SK-N-SH (cell line): ENCODE results near the gene ARMH4. TPM values are rescaled to one million over a fixed set of nuclear protein-coding genes. Genes with fewer than 3 reads are reported as not detected.

ENCODE experiments used
- CTCF ChIA-PET: fragments of 300-600, 350-600 bp; formaldehyde crosslinking; extraction: SDS; loops from one replicate; lab custom pipeline; 2021; lab: Yijun Ruan, JAX
- POLR2A ChIA-PET: fragments of 350-600 bp; sonication (Branson Sonifier 250); formaldehyde crosslinking; extraction: SDS; loops from one replicate; lab custom pipeline; 2020; ENCODE audit warnings: antibody characterized with exemption, inconsistent platforms; lab: Yijun Ruan, JAX
- DNase-seq: peaks from one replicate; pipeline ENCODE4 v3.0.0; 2012
- H2AFZ ChIP-seq: fragments of 200-600 bp; sonication (generic); 2 replicates; pipeline ENCODE4 v1.8.1; 2016; ENCODE audit warnings: antibody characterized with exemption, mild to moderate bottlenecking, low read depth
- H3F3A ChIP-seq: fragments of 200-600 bp; sonication (generic); replicated peaks from 2 replicates; pipeline ENCODE3; 2016; ENCODE audit warnings: antibody characterized with exemption, mild to moderate bottlenecking; ENCODE audit not compliant: insufficient read depth
- H3K27ac ChIP-seq, 2 experiments: fragments of 200-500 bp in 1 of 2; fragments of 200-600 bp in 1 of 2; sonication (Bioruptor generic) in 1 of 2; sonication (generic), shearing (Covaris generic) in 1 of 2; 2 replicates each; pipeline versions ENCODE4 v1.5.1 to v1.6.1; 2014 to 2016; ENCODE audit warnings: low read depth in 2 of 2, inconsistent platforms in 1 of 2, low read length in 1 of 2, mild to moderate bottlenecking in 1 of 2, mixed read lengths in 1 of 2
- H3K27me3 ChIP-seq: fragments of 200-600 bp; sonication (generic), shearing (Covaris generic); 2 replicates; pipeline ENCODE4 v1.6.1; 2016; ENCODE audit warnings: mixed run types; ENCODE audit not compliant: insufficient read depth
- H3K36me3 ChIP-seq, 2 experiments: fragments of 200-500 bp in 1 of 2; fragments of 200-600 bp in 1 of 2; sonication (Bioruptor generic) in 1 of 2; sonication (generic) in 1 of 2; replicated peaks in 1 of 2; 2 replicates each; pipeline versions ENCODE3 to v1.5.1; 2014 to 2016; ENCODE audit warnings: low read length in 1 of 2, mild to moderate bottlenecking in 1 of 2; ENCODE audit not compliant: insufficient read depth in 2 of 2, control insufficient read depth in 1 of 2
- H3K4me1 ChIP-seq, 2 experiments: fragments of 200-500 bp in 1 of 2; fragments of 200-600 bp in 1 of 2; sonication (Bioruptor generic) in 1 of 2; sonication (generic), shearing (Covaris generic) in 1 of 2; 2 replicates each; pipeline versions ENCODE4 v1.5.1 to v1.6.1; 2014 to 2016; ENCODE audit warnings: low read depth in 1 of 2, low read length in 1 of 2, mixed run types in 1 of 2; ENCODE audit not compliant: insufficient read depth in 2 of 2, control insufficient read depth in 1 of 2
- H3K4me2 ChIP-seq: fragments of 200-600 bp; sonication (generic), shearing (Covaris generic); 2 replicates; pipeline ENCODE4 v1.6.1; 2017; ENCODE audit warnings: mixed run types
- H3K4me3 ChIP-seq, 2 experiments: fragments of 200-500 bp in 1 of 2; fragments of 200-600 bp in 1 of 2; sonication (Bioruptor generic) in 1 of 2; sonication (generic), shearing (Covaris generic) in 1 of 2; 2 replicates each; pipeline versions ENCODE4 v1.5.1 to v1.8.1; 2014 to 2016; ENCODE audit warnings: low read depth in 2 of 2, inconsistent platforms in 1 of 2, low read length in 1 of 2, mild to moderate bottlenecking in 1 of 2, mixed read lengths in 1 of 2, moderate library complexity in 1 of 2
- H3K79me2 ChIP-seq: fragments of 200-600 bp; sonication (generic); 2 replicates; pipeline ENCODE4 v1.8.1; 2017; ENCODE audit warnings: mild to moderate bottlenecking; ENCODE audit not compliant: insufficient read depth
- H3K9ac ChIP-seq: fragments of 200-600 bp; sonication (generic); 2 replicates; pipeline ENCODE4 v1.6.1; 2017; ENCODE audit warnings: mixed run types
- H3K9me2 ChIP-seq: fragments of 200-600 bp; sonication (generic); 2 replicates; pipeline ENCODE4 v1.6.1; 2017; ENCODE audit warnings: mixed run types
- H3K9me3 ChIP-seq: fragments of 200-600 bp; sonication (generic); 2 replicates; pipeline ENCODE4 v1.6.1; 2017; ENCODE audit warnings: mixed run types, mild to moderate bottlenecking, moderate library complexity
- H4K20me1 ChIP-seq: fragments of 200-600 bp; sonication (generic); 2 replicates; pipeline ENCODE4 v1.6.1; 2017; ENCODE audit warnings: mild to moderate bottlenecking, mixed run types; ENCODE audit not compliant: insufficient read depth
- ELF1 ChIP-seq: IDR thresholded peaks from 2 replicates; pipeline ENCODE4 v1.4.0; 2012
- EP300 ChIP-seq, 2 experiments: IDR thresholded peaks; 2 replicates each; pipeline versions ENCODE4 v1.4.0 to v1.6.1; 2012; ENCODE audit warnings: borderline replicate concordance in 1 of 2, low read depth in 1 of 2, low read length in 1 of 2
- EZH2phosphoT487 ChIP-seq: fragments of 200-600 bp; sonication (generic); IDR thresholded peaks from 2 replicates; pipeline ENCODE4 v1.6.1; 2017; ENCODE audit warnings: low read depth, mixed run types, mild to moderate bottlenecking, antibody characterized with exemption, moderate library complexity, borderline replicate concordance
- GABPA ChIP-seq: IDR thresholded peaks from 2 replicates; pipeline ENCODE4 v1.4.0; 2012; ENCODE audit warnings: low read depth, mild to moderate bottlenecking
- JUND ChIP-seq: IDR thresholded peaks from 2 replicates; pipeline ENCODE4 v1.4.0; 2012
- MXI1 ChIP-seq: IDR thresholded peaks from 2 replicates; pipeline ENCODE4 v1.6.1; 2012; ENCODE audit warnings: mild to moderate bottlenecking, low read depth, low read length, improper control_type of control experiment
- NRF1 ChIP-seq: IDR thresholded peaks from 2 replicates; pipeline ENCODE4 v1.6.1; 2012; ENCODE audit warnings: low read depth, mild to moderate bottlenecking, low read length
- POLR2AphosphoS5 ChIP-seq: IDR thresholded peaks from 2 replicates; pipeline ENCODE4 v1.6.1; 2012; ENCODE audit warnings: low read depth, low read length
- RAD21 ChIP-seq: IDR thresholded peaks from 2 replicates; pipeline ENCODE4 v1.6.1; 2012; ENCODE audit warnings: mild to moderate bottlenecking, low read length
- RCOR1 ChIP-seq: fragments of 150-350 bp; IDR thresholded peaks from 2 replicates; pipeline ENCODE4 v1.6.1; 2017; ENCODE audit warnings: antibody characterized with exemption, low read length
- RXRA ChIP-seq: IDR thresholded peaks from 2 replicates; pipeline ENCODE4 v1.4.0; 2012; ENCODE audit warnings: low read depth, mild to moderate bottlenecking, borderline replicate concordance
- SIN3A ChIP-seq: IDR thresholded peaks from 2 replicates; pipeline ENCODE4 v1.6.1; 2012; ENCODE audit warnings: low read depth, mild to moderate bottlenecking, low read length, moderate library complexity, borderline replicate concordance
- TCF12 ChIP-seq: IDR thresholded peaks from 2 replicates; pipeline ENCODE4 v1.4.0; 2012
- TEAD4 ChIP-seq: IDR thresholded peaks from 2 replicates; pipeline ENCODE4 v1.4.0; 2012; ENCODE audit warnings: mild to moderate bottlenecking, borderline replicate concordance; ENCODE audit not compliant: insufficient read depth
- WGBS: methylation state at CpG from one replicate; pipeline ENCODE4 v1.1.6; 2017; ENCODE audit warnings: low lambda C conversion rate; 5-methylcytosine and 5-hydroxymethylcytosine counted together
- polyA plus RNA-seq, 3 experiments: library from polyadenylated mRNA; depleted of rRNA; stranded (reverse); fragments of >200 nt; gene quantifications; 2 replicates each; pipeline ENCODE4 v1.2.3, GENCODE V29; 2012
- TF ChIP-seq, protein P1 (sequence below): IDR thresholded peaks from 2 replicates; pipeline ENCODE4; 2012
- TF ChIP-seq, protein P2 (sequence below): IDR thresholded peaks from 2 replicates; pipeline ENCODE4 v1.4.0; 2012; ENCODE audit warnings: low read depth
- TF ChIP-seq, protein P3 (sequence below): fragments of 200-600 bp; sonication (generic); IDR thresholded peaks from 2 replicates; pipeline ENCODE4 v1.6.1; 2017; ENCODE audit warnings: antibody characterized with exemption, mild to moderate bottlenecking, moderate library complexity
- TF ChIP-seq, protein P4 (sequence below): fragments of 150-350 bp; IDR thresholded peaks from 2 replicates; pipeline ENCODE4 v1.6.1; 2017; ENCODE audit warnings: antibody characterized with exemption, low read length, low read depth, borderline replicate concordance
- TF ChIP-seq, protein P5 (sequence below): IDR thresholded peaks from 2 replicates; pipeline ENCODE4 v1.4.0; 2012; ENCODE audit warnings: low read depth, borderline replicate concordance

ARMH4 gene
- polyA plus RNA-seq, 1 of the 3 experiments (the other 2 are of a cell fraction): 0.39 TPM

DNA sequence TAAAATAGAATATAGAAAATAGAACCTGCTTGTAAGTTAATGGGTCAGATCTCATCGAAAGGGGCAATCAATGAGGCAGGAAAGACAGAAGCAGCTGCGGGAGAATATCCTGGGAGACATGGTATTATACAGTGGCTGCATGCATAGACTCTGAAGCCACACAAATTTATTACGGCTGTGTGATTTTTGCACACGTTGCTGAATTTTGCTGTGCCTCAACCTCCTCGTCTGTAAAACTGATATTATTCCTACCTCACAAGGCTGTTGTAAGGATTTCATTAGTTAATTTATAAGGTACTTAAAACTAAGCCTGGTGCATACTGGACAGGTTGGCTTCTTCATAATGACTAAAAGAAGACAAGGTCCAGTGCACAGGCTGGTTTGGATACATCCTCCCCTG lies 52.3 kb downstream of the ARMH4 start:
- TF ChIP-seq, protein P1, sequence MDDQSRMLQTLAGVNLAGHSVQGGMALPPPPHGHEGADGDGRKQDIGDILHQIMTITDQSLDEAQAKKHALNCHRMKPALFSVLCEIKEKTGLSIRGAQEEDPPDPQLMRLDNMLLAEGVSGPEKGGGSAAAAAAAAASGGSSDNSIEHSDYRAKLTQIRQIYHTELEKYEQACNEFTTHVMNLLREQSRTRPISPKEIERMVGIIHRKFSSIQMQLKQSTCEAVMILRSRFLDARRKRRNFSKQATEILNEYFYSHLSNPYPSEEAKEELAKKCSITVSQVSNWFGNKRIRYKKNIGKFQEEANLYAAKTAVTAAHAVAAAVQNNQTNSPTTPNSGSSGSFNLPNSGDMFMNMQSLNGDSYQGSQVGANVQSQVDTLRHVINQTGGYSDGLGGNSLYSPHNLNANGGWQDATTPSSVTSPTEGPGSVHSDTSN: no peak
- TF ChIP-seq, protein P2, sequence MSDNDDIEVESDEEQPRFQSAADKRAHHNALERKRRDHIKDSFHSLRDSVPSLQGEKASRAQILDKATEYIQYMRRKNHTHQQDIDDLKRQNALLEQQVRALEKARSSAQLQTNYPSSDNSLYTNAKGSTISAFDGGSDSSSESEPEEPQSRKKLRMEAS: no peak
- TF ChIP-seq TEAD4 (no peak), JUND (no peak), RAD21 (no peak), RCOR1 (no peak), POLR2AphosphoS5 (no peak), RXRA (no peak)
- TF ChIP-seq, protein P3, sequence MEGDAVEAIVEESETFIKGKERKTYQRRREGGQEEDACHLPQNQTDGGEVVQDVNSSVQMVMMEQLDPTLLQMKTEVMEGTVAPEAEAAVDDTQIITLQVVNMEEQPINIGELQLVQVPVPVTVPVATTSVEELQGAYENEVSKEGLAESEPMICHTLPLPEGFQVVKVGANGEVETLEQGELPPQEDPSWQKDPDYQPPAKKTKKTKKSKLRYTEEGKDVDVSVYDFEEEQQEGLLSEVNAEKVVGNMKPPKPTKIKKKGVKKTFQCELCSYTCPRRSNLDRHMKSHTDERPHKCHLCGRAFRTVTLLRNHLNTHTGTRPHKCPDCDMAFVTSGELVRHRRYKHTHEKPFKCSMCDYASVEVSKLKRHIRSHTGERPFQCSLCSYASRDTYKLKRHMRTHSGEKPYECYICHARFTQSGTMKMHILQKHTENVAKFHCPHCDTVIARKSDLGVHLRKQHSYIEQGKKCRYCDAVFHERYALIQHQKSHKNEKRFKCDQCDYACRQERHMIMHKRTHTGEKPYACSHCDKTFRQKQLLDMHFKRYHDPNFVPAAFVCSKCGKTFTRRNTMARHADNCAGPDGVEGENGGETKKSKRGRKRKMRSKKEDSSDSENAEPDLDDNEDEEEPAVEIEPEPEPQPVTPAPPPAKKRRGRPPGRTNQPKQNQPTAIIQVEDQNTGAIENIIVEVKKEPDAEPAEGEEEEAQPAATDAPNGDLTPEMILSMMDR: no peak
- H3K4me2 ChIP-seq: no peak overlapping the region
- 43% methylated on average over 5 of the region's 5 CpGs for WGBS
- POLR2A ChIA-PET: interaction anchor here (0.6 kb wide), 1 partner anchor 8 kb away, joined by 4 read pairs; no protein-coding TSS in a partner anchor
- H3K4me3 ChIP-seq: no peak overlapping the region
- H3K9ac ChIP-seq: no peak overlapping the region
- no peaks in the 10 kb centered on the region for H3K36me3 ChIP-seq
- DNase-seq: no peak
- H3K4me1 ChIP-seq: no peaks in the 10 kb centered on the region
- H3K27me3 ChIP-seq: no peaks in the 10 kb centered on the region
- CTCF ChIA-PET: no interaction called here
- no peaks in the 10 kb centered on the region for H4K20me1 ChIP-seq
- no peak overlapping the region for H3K27ac ChIP-seq
- no peaks in the 10 kb centered on the region for H3K79me2 ChIP-seq
- H2AFZ ChIP-seq: no peak overlapping the region
- H3K9me3 ChIP-seq: no peaks in the 10 kb centered on the region
- no peaks in the 10 kb centered on the region for H3F3A ChIP-seq
- no peaks in the 10 kb centered on the region for H3K9me2 ChIP-seq

DNA sequence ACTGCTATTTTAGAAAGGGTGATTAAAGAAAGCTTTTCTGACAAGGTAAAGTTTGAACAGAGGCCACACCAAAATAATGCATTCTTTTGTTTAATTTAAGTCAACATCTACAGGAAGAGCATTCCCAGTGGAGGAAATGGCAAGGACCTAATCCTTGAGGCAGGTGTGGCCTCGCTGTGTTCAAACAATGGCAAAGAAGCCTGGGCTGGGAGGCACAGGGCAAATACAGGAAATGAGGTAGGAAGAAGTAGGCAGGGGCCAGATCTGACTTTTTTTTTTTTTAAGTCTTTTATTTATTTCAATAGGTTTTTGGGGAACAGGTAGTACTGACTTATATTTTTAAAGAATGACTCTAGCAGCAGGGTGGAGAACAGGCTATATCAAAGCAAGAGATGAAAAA lies 53.5 kb downstream of the ARMH4 start:
- no peaks in the 10 kb centered on the region for H3F3A ChIP-seq
- DNase-seq: no peak
- H3K9me2 ChIP-seq: no peaks in the 10 kb centered on the region
- ChIA-PET POLR2A (no interaction called here), CTCF (no interaction called here)
- no peak overlapping the region for H3K4me3 ChIP-seq
- H3K36me3 ChIP-seq: no peaks in the 10 kb centered on the region
- no peaks in the 10 kb centered on the region for H3K27me3 ChIP-seq
- no peak overlapping the region for H3K9ac ChIP-seq
- WGBS: 10% methylated on average over 1 of the region's 1 CpG
- H3K4me2 ChIP-seq: no peak overlapping the region
- no peaks in the 10 kb centered on the region for H3K9me3 ChIP-seq
- H3K4me1 ChIP-seq: no peaks in the 10 kb centered on the region
- H2AFZ ChIP-seq: no peak overlapping the region
- H3K27ac ChIP-seq: no peak overlapping the region
- TF ChIP-seq GABPA (no peak), SIN3A (no peak), EZH2phosphoT487 (no peak), TCF12 (no peak), NRF1 (no peak), ELF1 (no peak), EP300 (IDR thresholded peaks at IDR 0.05; ENCODE audit: borderline replicate concordance in 1 of 2, low read depth in 1 of 2, low read length in 1 of 2) (no peak), MXI1 (no peak), POLR2AphosphoS5 (no peak)
- TF ChIP-seq, protein P2: no peak
- TF ChIP-seq, protein P4, sequence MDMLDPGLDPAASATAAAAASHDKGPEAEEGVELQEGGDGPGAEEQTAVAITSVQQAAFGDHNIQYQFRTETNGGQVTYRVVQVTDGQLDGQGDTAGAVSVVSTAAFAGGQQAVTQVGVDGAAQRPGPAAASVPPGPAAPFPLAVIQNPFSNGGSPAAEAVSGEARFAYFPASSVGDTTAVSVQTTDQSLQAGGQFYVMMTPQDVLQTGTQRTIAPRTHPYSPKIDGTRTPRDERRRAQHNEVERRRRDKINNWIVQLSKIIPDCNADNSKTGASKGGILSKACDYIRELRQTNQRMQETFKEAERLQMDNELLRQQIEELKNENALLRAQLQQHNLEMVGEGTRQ: no peak
- TF ChIP-seq, protein P5, sequence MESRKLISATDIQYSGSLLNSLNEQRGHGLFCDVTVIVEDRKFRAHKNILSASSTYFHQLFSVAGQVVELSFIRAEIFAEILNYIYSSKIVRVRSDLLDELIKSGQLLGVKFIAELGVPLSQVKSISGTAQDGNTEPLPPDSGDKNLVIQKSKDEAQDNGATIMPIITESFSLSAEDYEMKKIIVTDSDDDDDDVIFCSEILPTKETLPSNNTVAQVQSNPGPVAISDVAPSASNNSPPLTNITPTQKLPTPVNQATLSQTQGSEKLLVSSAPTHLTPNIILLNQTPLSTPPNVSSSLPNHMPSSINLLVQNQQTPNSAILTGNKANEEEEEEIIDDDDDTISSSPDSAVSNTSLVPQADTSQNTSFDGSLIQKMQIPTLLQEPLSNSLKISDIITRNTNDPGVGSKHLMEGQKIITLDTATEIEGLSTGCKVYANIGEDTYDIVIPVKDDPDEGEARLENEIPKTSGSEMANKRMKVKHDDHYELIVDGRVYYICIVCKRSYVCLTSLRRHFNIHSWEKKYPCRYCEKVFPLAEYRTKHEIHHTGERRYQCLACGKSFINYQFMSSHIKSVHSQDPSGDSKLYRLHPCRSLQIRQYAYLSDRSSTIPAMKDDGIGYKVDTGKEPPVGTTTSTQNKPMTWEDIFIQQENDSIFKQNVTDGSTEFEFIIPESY: no peak
- no peaks in the 10 kb centered on the region for H3K79me2 ChIP-seq
- no peaks in the 10 kb centered on the region for H4K20me1 ChIP-seq
